SU-DHL-6 (cell line): Measurements from ENCODE around the gene SLC9C1.

Source experiments
- EZH2phosphoT487 ChIP-seq: fragments of 200-600 bp; sonication (generic), shearing (Covaris generic); conservative IDR thresholded peaks from 2 replicates; pipeline ENCODE4 v1.6.1; 2018; ENCODE audit warnings: mild to moderate bottlenecking, antibody characterized with exemption, low read length, moderate library complexity, mixed read lengths
- TF ChIP-seq, protein P1 (sequence below): fragments of 200-600 bp; sonication (generic); IDR thresholded peaks from one replicate; pipeline ENCODE4 v1.5.1; 2017; ENCODE audit warnings: antibody characterized with exemption, mild to moderate bottlenecking, low read length, moderate library complexity; ENCODE audit not compliant: insufficient read depth, poor library complexity, severe bottlenecking

DNA sequence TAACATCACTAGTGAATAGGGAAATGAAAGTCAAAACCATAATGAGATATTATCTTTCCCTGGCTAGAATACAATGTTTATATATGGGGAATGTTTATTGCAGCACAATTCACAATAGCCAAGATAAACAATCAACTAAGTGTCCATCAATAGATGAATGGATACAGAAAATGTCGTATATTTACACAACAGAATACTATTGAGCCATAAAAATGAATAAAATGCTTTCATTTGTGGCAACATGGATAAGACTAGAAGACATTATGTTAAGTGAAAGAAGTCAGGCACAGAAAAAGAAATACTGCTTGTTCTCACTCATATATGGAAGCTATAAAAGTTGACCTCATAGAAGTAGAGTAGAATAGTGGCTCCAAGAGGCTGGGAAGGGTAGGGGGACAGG is 65.2 kb downstream of the SLC9C1 start:
- TF ChIP-seq, protein P1, sequence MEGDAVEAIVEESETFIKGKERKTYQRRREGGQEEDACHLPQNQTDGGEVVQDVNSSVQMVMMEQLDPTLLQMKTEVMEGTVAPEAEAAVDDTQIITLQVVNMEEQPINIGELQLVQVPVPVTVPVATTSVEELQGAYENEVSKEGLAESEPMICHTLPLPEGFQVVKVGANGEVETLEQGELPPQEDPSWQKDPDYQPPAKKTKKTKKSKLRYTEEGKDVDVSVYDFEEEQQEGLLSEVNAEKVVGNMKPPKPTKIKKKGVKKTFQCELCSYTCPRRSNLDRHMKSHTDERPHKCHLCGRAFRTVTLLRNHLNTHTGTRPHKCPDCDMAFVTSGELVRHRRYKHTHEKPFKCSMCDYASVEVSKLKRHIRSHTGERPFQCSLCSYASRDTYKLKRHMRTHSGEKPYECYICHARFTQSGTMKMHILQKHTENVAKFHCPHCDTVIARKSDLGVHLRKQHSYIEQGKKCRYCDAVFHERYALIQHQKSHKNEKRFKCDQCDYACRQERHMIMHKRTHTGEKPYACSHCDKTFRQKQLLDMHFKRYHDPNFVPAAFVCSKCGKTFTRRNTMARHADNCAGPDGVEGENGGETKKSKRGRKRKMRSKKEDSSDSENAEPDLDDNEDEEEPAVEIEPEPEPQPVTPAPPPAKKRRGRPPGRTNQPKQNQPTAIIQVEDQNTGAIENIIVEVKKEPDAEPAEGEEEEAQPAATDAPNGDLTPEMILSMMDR = no peak
- no peak for TF ChIP-seq EZH2phosphoT487
